Activated B cell treated with CpG ODN at 0.5 μM for 24 hours (primary cell): Measurements from ENCODE around the gene SMAP1. TPM values are rescaled to one million over a fixed set of nuclear protein-coding genes. Genes with fewer than 3 reads are reported as not detected.

Experiments used
- ATAC-seq: fragments of 200-7000 bp; cut with Tn5 transposase; one replicate; pipeline ENCODE4 v1.10.0; 2021; ENCODE audit warnings: low read depth, mild to moderate bottlenecking, moderate library complexity
- CTCF ChIA-PET: fragments of 350-600 bp; sonication (Branson Sonifier 250); formaldehyde crosslinking; loops from one replicate; lab custom pipeline; 2021; ENCODE audit warnings: antibody characterized with exemption; lab: Charles Lee
- POLR2A ChIA-PET: fragments of 350-600 bp; sonication (Branson Sonifier 250); formaldehyde crosslinking; loops from one replicate; lab custom pipeline; 2021; ENCODE audit warnings: antibody characterized with exemption; lab: Charles Lee
- DNase-seq: peaks from one replicate; pipeline ENCODE4 v3.0.0; 2022
- H3K27ac Mint-ChIP-seq: one replicate; pipeline ENCODE4 v1.8.0; 2020; ENCODE audit warnings: mixed read lengths
- H3K27me3 Mint-ChIP-seq: one replicate; pipeline ENCODE4 v1.8.0; 2021; ENCODE audit warnings: mixed read lengths
- H3K36me3 Mint-ChIP-seq: one replicate; pipeline ENCODE4 v1.8.0; 2021; ENCODE audit warnings: low read depth, mixed read lengths
- H3K4me1 Mint-ChIP-seq: one replicate; pipeline ENCODE4 v1.8.0; 2021; ENCODE audit warnings: mixed read lengths
- H3K4me3 Mint-ChIP-seq: one replicate; pipeline ENCODE4 v1.8.0; 2020; ENCODE audit warnings: mild to moderate bottlenecking, mixed read lengths
- H3K9me3 Mint-ChIP-seq: one replicate; pipeline ENCODE4 v1.8.0; 2020; ENCODE audit warnings: mixed read lengths
- intact Hi-C: fragments of 100-400 bp; cut with micrococcal nuclease; formaldehyde crosslinking; loops from one replicate; pipeline ENCODE4 v1.15.1; 2024
- total RNA-seq: library from RNA; stranded (reverse); gene quantifications from 2 replicates; pipeline ENCODE4 v1.2.3, GENCODE V29; 2022
- TF ChIP-seq, protein P1 (sequence below): fragments of 200-600 bp; IDR thresholded peaks from one replicate; pipeline ENCODE4 v1.8.0; 2022; ENCODE audit warnings: antibody characterized with exemption, mild to moderate bottlenecking

Gene SMAP1
- total RNA-seq, 1 donor from 2014 or later, result 21.6 TPM

DNA sequence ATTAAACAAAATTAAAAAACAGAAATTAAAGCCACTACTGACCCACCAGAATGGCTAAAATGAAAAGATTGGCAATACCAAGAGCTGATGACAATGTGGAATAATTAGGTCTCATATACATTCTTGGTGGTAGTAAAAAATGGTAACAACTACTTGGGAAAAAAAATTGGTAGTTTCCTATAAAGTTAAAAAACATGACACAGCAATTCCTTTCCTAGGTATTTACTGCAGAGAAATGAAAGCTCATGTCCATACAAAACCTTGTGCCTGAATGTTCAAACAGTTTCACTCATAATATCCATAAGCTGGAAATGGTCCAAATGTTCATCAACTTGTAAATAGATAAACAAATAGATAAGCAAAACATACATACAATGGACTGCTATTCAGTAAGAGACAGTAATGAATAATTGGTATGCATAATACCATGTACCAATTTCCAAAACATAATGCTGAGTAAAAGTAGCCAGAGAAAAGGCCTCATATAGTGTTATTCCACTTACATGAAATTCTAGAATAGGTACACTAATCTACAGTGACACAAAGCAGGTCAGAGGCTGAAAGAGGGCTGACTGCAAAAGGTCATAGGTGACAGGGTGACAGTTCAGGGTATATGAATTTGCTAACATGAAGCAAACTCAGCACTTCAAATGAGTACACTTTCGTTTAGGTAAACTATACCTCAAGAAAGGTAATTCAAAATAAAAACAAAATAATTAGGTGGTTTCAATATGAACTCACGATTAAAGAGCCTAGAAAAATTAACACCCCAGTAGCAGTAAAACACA, 236.2 kb downstream of the SMAP1 start:
- TF ChIP-seq, protein P1, sequence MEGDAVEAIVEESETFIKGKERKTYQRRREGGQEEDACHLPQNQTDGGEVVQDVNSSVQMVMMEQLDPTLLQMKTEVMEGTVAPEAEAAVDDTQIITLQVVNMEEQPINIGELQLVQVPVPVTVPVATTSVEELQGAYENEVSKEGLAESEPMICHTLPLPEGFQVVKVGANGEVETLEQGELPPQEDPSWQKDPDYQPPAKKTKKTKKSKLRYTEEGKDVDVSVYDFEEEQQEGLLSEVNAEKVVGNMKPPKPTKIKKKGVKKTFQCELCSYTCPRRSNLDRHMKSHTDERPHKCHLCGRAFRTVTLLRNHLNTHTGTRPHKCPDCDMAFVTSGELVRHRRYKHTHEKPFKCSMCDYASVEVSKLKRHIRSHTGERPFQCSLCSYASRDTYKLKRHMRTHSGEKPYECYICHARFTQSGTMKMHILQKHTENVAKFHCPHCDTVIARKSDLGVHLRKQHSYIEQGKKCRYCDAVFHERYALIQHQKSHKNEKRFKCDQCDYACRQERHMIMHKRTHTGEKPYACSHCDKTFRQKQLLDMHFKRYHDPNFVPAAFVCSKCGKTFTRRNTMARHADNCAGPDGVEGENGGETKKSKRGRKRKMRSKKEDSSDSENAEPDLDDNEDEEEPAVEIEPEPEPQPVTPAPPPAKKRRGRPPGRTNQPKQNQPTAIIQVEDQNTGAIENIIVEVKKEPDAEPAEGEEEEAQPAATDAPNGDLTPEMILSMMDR, result no peak
- Mint-ChIP-seq H3K4me3 (no peak overlapping the region), H3K36me3 (no peaks in the 10 kb centered on the region), H3K4me1 (no peaks in the 10 kb centered on the region), H3K9me3 (no peaks in the 10 kb centered on the region), H3K27me3 (peaks cover 14% of the 10 kb centered on the region), H3K27ac (no peak overlapping the region)
- DNase-seq (no peak), ATAC-seq (no peak)
- CTCF ChIA-PET, result interaction anchor here (1.5 kb wide), 1 partner anchor 20 kb away, joined by 3 read pairs; no protein-coding TSS in a partner anchor
- intact Hi-C loops, result no loop called here
- POLR2A ChIA-PET, result no interaction called here

DNA sequence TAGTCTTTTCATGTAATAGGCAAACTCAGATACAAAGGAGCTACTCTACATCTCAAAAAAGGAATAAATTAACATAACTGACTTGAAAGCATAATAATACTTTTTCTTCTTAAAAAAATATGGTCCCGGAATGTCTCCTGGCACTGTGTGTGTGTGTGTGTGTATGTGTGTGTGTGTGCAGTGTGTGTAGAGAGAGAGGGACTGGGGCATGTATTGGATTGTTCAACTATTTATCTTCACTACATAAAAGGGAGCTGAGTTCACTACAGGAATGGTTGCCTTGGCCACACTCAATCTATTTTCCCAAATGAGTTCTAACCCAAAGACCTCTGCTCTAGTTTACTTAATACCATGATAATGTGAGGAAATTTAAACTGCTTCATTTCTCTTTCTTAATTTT, 238.1 kb downstream of the SMAP1 start:
- Mint-ChIP-seq H3K4me3 (no peak overlapping the region), H3K27me3 (peaks cover 11% of the 10 kb centered on the region), H3K9me3 (no peaks in the 10 kb centered on the region), H3K27ac (no peak overlapping the region), H3K36me3 (no peaks in the 10 kb centered on the region), H3K4me1 (no peaks in the 10 kb centered on the region)
- intact Hi-C loops, result no loop called here
- POLR2A ChIA-PET, result no interaction called here
- TF ChIP-seq, protein P1, result no peak
- ATAC-seq (no peak), DNase-seq (no peak)
- CTCF ChIA-PET, result interaction anchor here (1.5 kb wide), 1 partner anchor 22 kb away, joined by 3 read pairs; no protein-coding TSS in a partner anchor

Other genes with a start within 250 kb of the SMAP1 start
- 7.6 and 8.3 TPM in 2 replicates for gene SDHAF4, start 101.0 kb upstream of the SMAP1 start, total RNA-seq